ENCODE data around the gene MRPS9. TPM values are rescaled to one million over a fixed set of nuclear protein-coding genes. Genes with fewer than 3 reads are reported as not detected.

Gene MRPS9
- total and polyA plus RNA-seq, 2 of the 13 experiments (the other 11 are each of a cell fraction or from before 2014, with no cell fraction given) = 31.2 to 91.8 TPM

DNA sequence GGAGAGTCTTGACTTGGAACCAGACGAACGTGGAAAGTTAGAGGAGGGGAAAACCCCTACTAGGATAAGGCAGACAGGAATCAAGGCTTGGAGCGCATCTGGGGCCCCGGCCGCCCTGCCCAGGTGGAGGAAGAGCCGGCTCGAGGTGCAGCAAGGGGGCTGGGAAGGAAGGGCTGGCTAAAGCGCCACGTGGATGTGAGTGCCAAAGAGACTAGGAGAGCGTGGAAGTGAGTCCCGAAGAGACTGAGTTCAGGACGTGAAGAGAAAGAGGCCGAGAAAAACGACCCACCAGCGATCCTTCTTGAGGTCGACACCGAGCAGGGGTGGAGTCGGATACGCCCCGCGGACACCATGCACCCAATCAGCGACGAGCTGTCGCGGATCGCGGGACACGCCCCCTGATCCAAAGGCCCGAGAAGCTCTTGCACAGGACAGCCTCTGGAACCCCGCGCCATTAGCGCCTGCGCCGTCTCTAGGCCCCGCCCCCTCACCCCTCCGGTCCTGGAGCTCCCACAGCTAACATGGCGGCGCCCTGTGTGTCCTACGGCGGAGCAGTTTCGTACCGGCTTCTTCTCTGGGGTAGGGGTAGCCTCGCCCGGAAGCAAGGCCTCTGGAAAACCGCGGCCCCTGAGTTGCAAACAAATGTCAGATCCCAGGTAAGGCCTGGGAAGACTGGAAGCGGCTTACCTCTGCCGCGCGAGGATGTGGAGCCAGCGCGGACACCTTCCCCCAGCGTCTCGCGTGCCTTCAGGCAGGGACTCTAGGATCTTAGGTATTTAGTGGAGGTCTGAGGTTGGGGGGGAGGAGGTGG lies at the start of gene MRPS9 (continued):
- TF ChIP-seq, protein P1, sequence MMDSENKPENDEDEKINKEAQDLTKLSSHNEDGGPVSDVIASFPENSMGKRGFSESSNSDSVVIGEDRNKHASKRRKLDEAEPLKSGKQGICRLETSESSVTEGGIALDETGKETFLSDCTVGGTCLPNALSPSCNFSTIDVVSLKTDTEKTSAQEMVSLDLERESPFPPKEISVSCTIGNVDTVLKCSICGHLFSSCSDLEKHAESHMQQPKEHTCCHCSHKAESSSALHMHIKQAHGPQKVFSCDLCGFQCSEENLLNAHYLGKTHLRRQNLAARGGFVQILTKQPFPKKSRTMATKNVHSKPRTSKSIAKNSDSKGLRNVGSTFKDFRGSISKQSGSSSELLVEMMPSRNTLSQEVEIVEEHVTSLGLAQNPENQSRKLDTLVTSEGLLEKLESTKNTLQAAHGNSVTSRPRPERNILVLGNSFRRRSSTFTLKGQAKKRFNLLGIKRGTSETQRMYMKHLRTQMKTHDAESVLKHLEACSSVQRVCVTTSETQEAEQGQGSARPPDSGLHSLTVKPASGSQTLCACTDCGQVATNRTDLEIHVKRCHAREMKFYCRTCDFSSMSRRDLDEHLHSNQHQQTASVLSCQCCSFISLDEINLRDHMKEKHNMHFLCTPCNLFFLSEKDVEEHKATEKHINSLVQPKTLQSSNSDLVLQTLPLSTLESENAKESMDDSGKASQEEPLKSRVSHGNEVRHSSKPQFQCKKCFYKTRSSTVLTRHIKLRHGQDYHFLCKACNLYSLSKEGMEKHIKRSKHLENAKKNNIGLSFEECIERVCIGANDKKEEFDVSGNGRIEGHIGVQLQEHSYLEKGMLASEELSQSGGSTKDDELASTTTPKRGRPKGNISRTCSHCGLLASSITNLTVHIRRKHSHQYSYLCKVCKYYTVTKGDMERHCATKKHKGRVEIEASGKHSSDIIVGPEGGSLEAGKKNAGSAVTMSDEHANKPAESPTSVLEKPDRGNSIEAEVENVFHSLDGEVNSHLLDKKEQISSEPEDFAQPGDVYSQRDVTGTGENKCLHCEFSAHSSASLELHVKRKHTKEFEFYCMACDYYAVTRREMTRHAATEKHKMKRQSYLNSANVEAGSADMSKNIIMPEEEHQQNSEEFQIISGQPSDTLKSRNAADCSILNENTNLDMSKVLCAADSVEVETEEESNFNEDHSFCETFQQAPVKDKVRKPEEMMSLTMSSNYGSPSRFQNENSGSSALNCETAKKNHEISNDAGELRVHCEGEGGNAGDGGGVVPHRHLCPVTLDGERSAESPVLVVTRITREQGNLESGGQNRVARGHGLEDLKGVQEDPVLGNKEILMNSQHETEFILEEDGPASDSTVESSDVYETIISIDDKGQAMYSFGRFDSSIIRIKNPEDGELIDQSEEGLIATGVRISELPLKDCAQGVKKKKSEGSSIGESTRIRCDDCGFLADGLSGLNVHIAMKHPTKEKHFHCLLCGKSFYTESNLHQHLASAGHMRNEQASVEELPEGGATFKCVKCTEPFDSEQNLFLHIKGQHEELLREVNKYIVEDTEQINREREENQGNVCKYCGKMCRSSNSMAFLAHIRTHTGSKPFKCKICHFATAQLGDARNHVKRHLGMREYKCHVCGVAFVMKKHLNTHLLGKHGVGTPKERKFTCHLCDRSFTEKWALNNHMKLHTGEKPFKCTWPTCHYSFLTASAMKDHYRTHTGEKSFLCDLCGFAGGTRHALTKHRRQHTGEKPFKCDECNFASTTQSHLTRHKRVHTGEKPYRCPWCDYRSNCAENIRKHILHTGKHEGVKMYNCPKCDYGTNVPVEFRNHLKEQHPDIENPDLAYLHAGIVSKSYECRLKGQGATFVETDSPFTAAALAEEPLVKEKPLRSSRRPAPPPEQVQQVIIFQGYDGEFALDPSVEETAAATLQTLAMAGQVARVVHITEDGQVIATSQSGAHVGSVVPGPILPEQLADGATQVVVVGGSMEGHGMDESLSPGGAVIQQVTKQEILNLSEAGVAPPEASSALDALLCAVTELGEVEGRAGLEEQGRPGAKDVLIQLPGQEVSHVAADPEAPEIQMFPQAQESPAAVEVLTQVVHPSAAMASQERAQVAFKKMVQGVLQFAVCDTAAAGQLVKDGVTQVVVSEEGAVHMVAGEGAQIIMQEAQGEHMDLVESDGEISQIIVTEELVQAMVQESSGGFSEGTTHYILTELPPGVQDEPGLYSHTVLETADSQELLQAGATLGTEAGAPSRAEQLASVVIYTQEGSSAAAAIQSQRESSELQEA (CRISPR knock-in tag; IDR thresholded peaks at IDR 0.05; ENCODE audit: not compliant biosample characterization) = peak; percentile 78
- TF ChIP-seq, protein P2, sequence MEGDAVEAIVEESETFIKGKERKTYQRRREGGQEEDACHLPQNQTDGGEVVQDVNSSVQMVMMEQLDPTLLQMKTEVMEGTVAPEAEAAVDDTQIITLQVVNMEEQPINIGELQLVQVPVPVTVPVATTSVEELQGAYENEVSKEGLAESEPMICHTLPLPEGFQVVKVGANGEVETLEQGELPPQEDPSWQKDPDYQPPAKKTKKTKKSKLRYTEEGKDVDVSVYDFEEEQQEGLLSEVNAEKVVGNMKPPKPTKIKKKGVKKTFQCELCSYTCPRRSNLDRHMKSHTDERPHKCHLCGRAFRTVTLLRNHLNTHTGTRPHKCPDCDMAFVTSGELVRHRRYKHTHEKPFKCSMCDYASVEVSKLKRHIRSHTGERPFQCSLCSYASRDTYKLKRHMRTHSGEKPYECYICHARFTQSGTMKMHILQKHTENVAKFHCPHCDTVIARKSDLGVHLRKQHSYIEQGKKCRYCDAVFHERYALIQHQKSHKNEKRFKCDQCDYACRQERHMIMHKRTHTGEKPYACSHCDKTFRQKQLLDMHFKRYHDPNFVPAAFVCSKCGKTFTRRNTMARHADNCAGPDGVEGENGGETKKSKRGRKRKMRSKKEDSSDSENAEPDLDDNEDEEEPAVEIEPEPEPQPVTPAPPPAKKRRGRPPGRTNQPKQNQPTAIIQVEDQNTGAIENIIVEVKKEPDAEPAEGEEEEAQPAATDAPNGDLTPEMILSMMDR (CRISPR knock-in tag; IDR thresholded peaks at IDR 0.05) = no peak
- TF ChIP-seq DRAP1 (CRISPR knock-in tag; IDR thresholded peaks at IDR 0.05) (peak; percentile 97), ZFP91 (CRISPR knock-in tag; IDR thresholded peaks at IDR 0.05; ENCODE audit: borderline replicate concordance) (peak; percentile 94), EED (CRISPR knock-in tag; IDR thresholded peaks at IDR 0.05) (peak; percentile 87), AFF4 (CRISPR knock-in tag; IDR thresholded peaks at IDR 0.05) (no peak), JUND (CRISPR knock-in tag; IDR thresholded peaks at IDR 0.05) (no peak), MYC (CRISPR knock-in tag; IDR thresholded peaks at IDR 0.05; ENCODE audit: borderline replicate concordance) (peak; percentile 52; the same call in 1 of the 2 replicates), CC2D1A (CRISPR knock-in tag; IDR thresholded peaks at IDR 0.05) (0 out of 2 replicates have a peak, but pooled peaks have one; percentile 37)
- TF ChIP-seq, protein P3, sequence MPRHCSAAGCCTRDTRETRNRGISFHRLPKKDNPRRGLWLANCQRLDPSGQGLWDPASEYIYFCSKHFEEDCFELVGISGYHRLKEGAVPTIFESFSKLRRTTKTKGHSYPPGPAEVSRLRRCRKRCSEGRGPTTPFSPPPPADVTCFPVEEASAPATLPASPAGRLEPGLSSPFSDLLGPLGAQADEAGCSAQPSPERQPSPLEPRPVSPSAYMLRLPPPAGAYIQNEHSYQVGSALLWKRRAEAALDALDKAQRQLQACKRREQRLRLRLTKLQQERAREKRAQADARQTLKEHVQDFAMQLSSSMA (CRISPR knock-in tag; IDR thresholded peaks at IDR 0.05) = peak; percentile 12

Measured in HepG2 (cell line).